ENCODE data around the gene ABR. TPM values are rescaled to one million over a fixed set of nuclear protein-coding genes. Genes with fewer than 3 reads are reported as not detected.

ABR gene
- total and polyA plus RNA-seq, 4 experiments from 2014 or later = 7.2 to 157 (median 86.1) TPM

DNA sequence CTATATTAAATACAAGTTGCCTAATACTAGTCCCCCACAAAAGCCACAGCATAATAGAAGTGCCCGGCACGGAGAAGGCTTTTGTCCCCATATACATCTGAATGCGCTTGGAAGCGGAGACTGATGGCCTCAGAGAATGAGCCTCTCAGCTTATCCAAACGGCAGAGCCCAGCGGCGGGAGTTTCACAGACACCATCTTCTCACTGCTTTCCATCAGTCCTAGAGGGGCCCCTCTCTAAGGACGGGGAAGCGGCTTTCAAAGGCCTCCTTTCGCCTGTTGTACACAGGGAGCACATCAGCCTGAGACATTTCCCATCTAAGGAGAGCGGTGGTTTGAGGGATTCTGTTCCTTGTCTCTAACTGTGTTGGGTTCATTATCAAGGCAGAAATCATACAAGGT is 217.1 kb downstream of the ABR start:
- Mint-ChIP-seq H3K4me3 (no peak overlapping the region), H3K4me1 (no peaks in the 10 kb centered on the region), H3K27ac (no peak overlapping the region), H3K36me3 (no peaks in the 10 kb centered on the region), H3K9me3 (peaks cover 0 to 4% (median 0%) of the 10 kb centered on the region in 8 donors), H3K27me3 (peaks cover 11 to 22% of the 10 kb centered on the region in 2 donors)
- intact Hi-C loops (cut with micrococcal nuclease) = no loop called here
- Histone ChIP-seq H3K27me3 (ENCODE audit: insufficient read depth, low read length) (no peaks in the 10 kb centered on the region), H3K27ac (ENCODE audit: low read depth, low read length) (no peak overlapping the region), H3K9me3 (ENCODE audit: control insufficient read depth in 1 of 2, low read length in 2 of 2) (no peaks in the 10 kb centered on the region), H3K4me3 (ENCODE audit: low read length in 2 of 2) (no peak overlapping the region), H3K4me1 (ENCODE audit: insufficient read depth, low read length) (no peaks in the 10 kb centered on the region), H3K36me3 (ENCODE audit: insufficient read depth, low read length) (no peaks in the 10 kb centered on the region)
- no peak for DNase-seq
- POLR2A ChIA-PET (ENCODE audit: partially characterized antibody) = no interaction called here
- CTCF ChIA-PET (ENCODE audit: partially characterized antibody) = no interaction called here

- no peak overlapping the region for H3K27ac ChIP-seq (ENCODE audit: low read depth, low read length)
- H3K4me1 ChIP-seq (ENCODE audit: insufficient read depth, low read length) = no peaks in the 10 kb centered on the region
- ChIA-PET CTCF (ENCODE audit: partially characterized antibody) (no interaction called here), POLR2A (ENCODE audit: partially characterized antibody) (no interaction called here)
- H3K9me3 Mint-ChIP-seq = peaks cover 0 to 4% (median 0%) of the 10 kb centered on the region in 8 donors
- no peak overlapping the region for H3K4me3 Mint-ChIP-seq
- H3K27me3 ChIP-seq (ENCODE audit: insufficient read depth, low read length) = no peaks in the 10 kb centered on the region
- H3K36me3 ChIP-seq (ENCODE audit: insufficient read depth, low read length) = no peaks in the 10 kb centered on the region
- no peaks in the 10 kb centered on the region for H3K9me3 ChIP-seq (ENCODE audit: control insufficient read depth in 1 of 2, low read length in 2 of 2)
- no peak for DNase-seq
- H3K36me3 Mint-ChIP-seq = no peaks in the 10 kb centered on the region
- intact Hi-C loops (cut with micrococcal nuclease) = no loop called here
- H3K4me3 ChIP-seq (ENCODE audit: low read length in 2 of 2) = no peak overlapping the region
- peaks cover 11 to 23% of the 10 kb centered on the region in 2 donors for H3K27me3 Mint-ChIP-seq
- no peak overlapping the region for H3K27ac Mint-ChIP-seq
- no peaks in the 10 kb centered on the region for H3K4me1 Mint-ChIP-seq
These were observed 217.6 kb downstream of the ABR start for GRCh38 chr17:962166-962565.

DNA sequence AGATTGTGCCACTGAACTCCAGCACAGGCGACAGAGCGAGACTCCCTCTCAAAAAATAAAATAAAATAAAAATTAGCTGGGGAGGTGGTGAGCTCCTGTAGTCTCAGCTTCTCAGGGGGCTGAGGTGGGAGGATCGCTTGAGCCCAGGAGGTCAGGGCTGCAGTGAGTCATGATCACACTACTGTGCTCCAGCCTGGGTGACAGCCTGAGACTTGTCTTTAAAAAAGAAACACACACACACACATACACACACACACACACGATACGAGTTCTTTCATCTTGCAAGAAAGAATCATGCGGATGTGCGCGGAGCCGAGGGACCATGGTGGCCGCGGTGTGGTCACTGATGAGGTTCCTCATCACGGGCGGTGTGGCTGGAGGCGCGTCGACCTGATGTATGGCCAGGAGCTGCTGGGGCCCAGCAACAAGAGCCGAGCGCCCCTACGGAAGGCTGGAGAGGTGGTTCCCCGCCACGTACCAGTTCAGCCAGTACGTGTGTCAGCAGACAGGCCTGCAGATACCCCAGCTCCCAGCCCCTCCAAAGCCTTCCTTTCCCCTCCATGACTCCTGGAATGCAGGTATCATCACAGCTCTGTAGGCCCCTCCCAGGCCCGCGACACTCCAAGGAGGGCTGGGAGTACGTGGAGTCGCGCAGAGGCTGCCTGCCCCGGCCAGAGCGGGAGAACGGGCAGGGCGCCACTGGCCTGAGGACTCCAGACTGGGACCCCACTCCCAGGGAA is 220.9 kb downstream of the ABR start:
- Histone ChIP-seq H3K36me3 (ENCODE audit: insufficient read depth, low read length) (no peaks in the 10 kb centered on the region), H3K4me1 (ENCODE audit: insufficient read depth, low read length) (no peaks in the 10 kb centered on the region), H3K27me3 (ENCODE audit: insufficient read depth, low read length) (no peaks in the 10 kb centered on the region), H3K9me3 (ENCODE audit: control insufficient read depth in 1 of 2, low read length in 2 of 2) (no peaks in the 10 kb centered on the region), H3K27ac (ENCODE audit: low read depth, low read length) (no peak overlapping the region), H3K4me3 (ENCODE audit: low read length in 2 of 2) (no peak overlapping the region)
- no peaks in the 10 kb centered on the region for H3K4me1 Mint-ChIP-seq
- intact Hi-C loops (cut with micrococcal nuclease) = no loop called here
- POLR2A ChIA-PET (ENCODE audit: partially characterized antibody) = no interaction called here
- no peak overlapping the region for H3K27ac Mint-ChIP-seq
- CTCF ChIA-PET (ENCODE audit: partially characterized antibody) = no interaction called here
- peaks cover 0 to 4% (median 0%) of the 10 kb centered on the region in 8 donors for H3K9me3 Mint-ChIP-seq
- H3K4me3 Mint-ChIP-seq = no peak overlapping the region
- H3K27me3 Mint-ChIP-seq = peaks cover 5 to 17% of the 10 kb centered on the region in 2 donors
- DNase-seq = no peak
- no peaks in the 10 kb centered on the region for H3K36me3 Mint-ChIP-seq

- H3K9me3 Mint-ChIP-seq = peaks cover 0 to 4% (median 0%) of the 10 kb centered on the region in 8 donors
- H3K27ac ChIP-seq (ENCODE audit: low read depth, low read length) = no peak overlapping the region
- no peaks in the 10 kb centered on the region for H3K36me3 Mint-ChIP-seq
- no peaks in the 10 kb centered on the region for H3K27me3 ChIP-seq (ENCODE audit: insufficient read depth, low read length)
- H3K4me1 Mint-ChIP-seq = no peaks in the 10 kb centered on the region
- no peak for DNase-seq
- H3K9me3 ChIP-seq (ENCODE audit: control insufficient read depth in 1 of 2, low read length in 2 of 2) = no peaks in the 10 kb centered on the region
- no peak overlapping the region for H3K4me3 ChIP-seq (ENCODE audit: low read length in 2 of 2)
- no peak overlapping the region for H3K27ac Mint-ChIP-seq
- CTCF ChIA-PET (ENCODE audit: partially characterized antibody) = no interaction called here
- H3K4me3 Mint-ChIP-seq = no peak overlapping the region
- no peaks in the 10 kb centered on the region for H3K4me1 ChIP-seq (ENCODE audit: insufficient read depth, low read length)
- no peaks in the 10 kb centered on the region for H3K36me3 ChIP-seq (ENCODE audit: insufficient read depth, low read length)
- POLR2A ChIA-PET (ENCODE audit: partially characterized antibody) = no interaction called here
- H3K27me3 Mint-ChIP-seq = peaks cover 5 to 19% of the 10 kb centered on the region in 2 donors
- intact Hi-C loops (cut with micrococcal nuclease) = no loop called here
These were observed 221.8 kb downstream of the ABR start for GRCh38 chr17:957856-958421.

- no peak overlapping the region for H3K4me3 Mint-ChIP-seq
- Histone ChIP-seq H3K4me1 (ENCODE audit: insufficient read depth, low read length) (peaks cover under 1% of the 10 kb centered on the region), H3K4me3 (ENCODE audit: low read length in 2 of 2) (no peak overlapping the region), H3K27ac (ENCODE audit: low read depth, low read length) (no peak overlapping the region), H3K36me3 (ENCODE audit: insufficient read depth, low read length) (no peaks in the 10 kb centered on the region), H3K9me3 (ENCODE audit: control insufficient read depth in 1 of 2, low read length in 2 of 2) (no peaks in the 10 kb centered on the region), H3K27me3 (ENCODE audit: insufficient read depth, low read length) (no peaks in the 10 kb centered on the region)
- peaks cover 0 to 2% (median 0%) of the 10 kb centered on the region in 8 donors for H3K9me3 Mint-ChIP-seq
- H3K36me3 Mint-ChIP-seq = no peaks in the 10 kb centered on the region
- ChIA-PET POLR2A (ENCODE audit: partially characterized antibody) (no interaction called here), CTCF (ENCODE audit: partially characterized antibody) (no interaction called here)
- H3K27ac Mint-ChIP-seq = no peak overlapping the region
- DNase-seq = no peak
- H3K4me1 Mint-ChIP-seq = no peaks in the 10 kb centered on the region
- peaks cover 3 to 16% of the 10 kb centered on the region in 2 donors for H3K27me3 Mint-ChIP-seq
- intact Hi-C loops (cut with micrococcal nuclease) = no loop called here
These were observed 222.9 kb downstream of the ABR start for GRCh38 chr17:956905-957304.

- H3K4me3 ChIP-seq (ENCODE audit: low read length in 2 of 2) = no peak overlapping the region
- CTCF ChIA-PET (ENCODE audit: partially characterized antibody) = no interaction called here
- POLR2A ChIA-PET (ENCODE audit: partially characterized antibody) = no interaction called here
- H3K27me3 Mint-ChIP-seq = peaks cover 10 to 23% of the 10 kb centered on the region in 2 donors
- H3K27ac Mint-ChIP-seq = no peak overlapping the region
- H3K36me3 ChIP-seq (ENCODE audit: insufficient read depth, low read length) = no peaks in the 10 kb centered on the region
- no peak overlapping the region for H3K4me3 Mint-ChIP-seq
- no peak overlapping the region for H3K27ac ChIP-seq (ENCODE audit: low read depth, low read length)
- peaks cover 9% of the 10 kb centered on the region for H3K27me3 ChIP-seq (ENCODE audit: insufficient read depth, low read length)
- no peaks in the 10 kb centered on the region for H3K36me3 Mint-ChIP-seq
- H3K4me1 ChIP-seq (ENCODE audit: insufficient read depth, low read length) = peaks cover 4% of the 10 kb centered on the region
- H3K4me1 Mint-ChIP-seq = no peaks in the 10 kb centered on the region
- intact Hi-C loops (cut with micrococcal nuclease) = no loop called here
- no peaks in the 10 kb centered on the region for H3K9me3 ChIP-seq (ENCODE audit: control insufficient read depth in 1 of 2, low read length in 2 of 2)
- H3K9me3 Mint-ChIP-seq = peaks cover 0 to 2% (median 0%) of the 10 kb centered on the region in 8 donors
- DNase-seq = no peak
These were observed 225.2 kb downstream of the ABR start for GRCh38 chr17:954431-955164.

GRCh38 chr17:953767-954166 is 226.0 kb downstream of the ABR start:
- POLR2A ChIA-PET (ENCODE audit: partially characterized antibody) = no interaction called here
- H3K4me3 Mint-ChIP-seq = no peak overlapping the region
- CTCF ChIA-PET (ENCODE audit: partially characterized antibody) = no interaction called here
- Histone ChIP-seq H3K27me3 (ENCODE audit: insufficient read depth, low read length) (peaks cover 9% of the 10 kb centered on the region), H3K27ac (ENCODE audit: low read depth, low read length) (no peak overlapping the region), H3K4me1 (ENCODE audit: insufficient read depth, low read length) (peaks cover 4% of the 10 kb centered on the region), H3K4me3 (ENCODE audit: low read length in 2 of 2) (no peak overlapping the region), H3K36me3 (ENCODE audit: insufficient read depth, low read length) (no peaks in the 10 kb centered on the region), H3K9me3 (ENCODE audit: control insufficient read depth in 1 of 2, low read length in 2 of 2) (no peaks in the 10 kb centered on the region)
- no peaks in the 10 kb centered on the region for H3K4me1 Mint-ChIP-seq
- H3K27me3 Mint-ChIP-seq = peaks cover 10 to 23% of the 10 kb centered on the region in 2 donors
- peaks cover 0 to 2% (median 0%) of the 10 kb centered on the region in 8 donors for H3K9me3 Mint-ChIP-seq
- H3K27ac Mint-ChIP-seq = no peak overlapping the region
- no peaks in the 10 kb centered on the region for H3K36me3 Mint-ChIP-seq
- DNase-seq = no peak
- intact Hi-C loops (cut with micrococcal nuclease) = no loop called here
